K562 (cell line): Measurements from ENCODE around the gene TMEM271. TPM values are rescaled to one million over a fixed set of nuclear protein-coding genes. Genes with fewer than 3 reads are reported as not detected.

Source experiments
- ATAC-seq: fragments of 200-7000 bp; cut with Tn5 transposase; 3 replicates; pipeline ENCODE4 v1.9.1; 2020; ENCODE audit warnings: moderate library complexity
- BruUV-seq: library from RNA; stranded (reverse); fragments of 400-500 nt; replicated peaks from 2 replicates; lab custom pipeline; 2021; lab: Mats Ljungman, UMichigan
- CTCF ChIA-PET: fragments of 300-600 bp; formaldehyde crosslinking; extraction: SDS; loops from one replicate; lab custom pipeline; 2021; ENCODE audit warnings: low intra/inter-chr PET ratio; lab: Yijun Ruan, JAX
- POLR2A ChIA-PET: fragments of 300-600, 350-650 bp; sonication (Branson Sonifier 250); formaldehyde crosslinking; extraction: SDS; loops from one replicate; lab custom pipeline; 2021; ENCODE audit warnings: antibody characterized with exemption, inconsistent platforms; lab: Yijun Ruan, JAX
- DNase-seq, 4 experiments: peaks; one replicate each; pipeline versions ENCODE4 v3.0.0 to v3.0.0-alpha.2; 2011 to 2018; ENCODE audit warnings: low spot score in 3 of 4, mixed read lengths in 3 of 4; ENCODE audit errors: extremely low read depth in 1 of 4
- FAIRE-seq: peaks from 2 replicates; lab custom pipeline; 2011; peaks lifted over from hg19 to GRCh38; lab: Jason Lieb, UNC
- H2AFZ ChIP-seq: 2 replicates; pipeline ENCODE4 v1.6.0; 2011; ENCODE audit warnings: low read depth, low read length, control low read depth, inconsistent platforms
- H3K27ac ChIP-seq: fragments of 200-600 bp; 3 replicates; pipeline ENCODE4 v1.8.0; 2011; ENCODE audit warnings: low read depth, mild to moderate bottlenecking, control low read depth, inconsistent platforms, low read length, moderate library complexity, mixed read lengths; ENCODE audit errors: extremely low read depth
- H3K27me3 ChIP-seq, 2 experiments: fragments of 300-600 bp in 1 of 2; 2 replicates in 1 of 2; 3 replicates in 1 of 2; pipeline versions ENCODE4 v1.6.0 to v1.8.0; 2011; ENCODE audit warnings: inconsistent platforms in 2 of 2, low read length in 2 of 2, mild to moderate bottlenecking in 1 of 2, mixed read lengths in 1 of 2, moderate library complexity in 1 of 2; ENCODE audit not compliant: control insufficient read depth in 2 of 2, insufficient read depth in 2 of 2
- H3K36me3 ChIP-seq: fragments of 300-600 bp; 3 replicates; pipeline ENCODE4 v1.8.0; 2011; ENCODE audit warnings: mild to moderate bottlenecking, low read length, inconsistent platforms; ENCODE audit not compliant: control insufficient read depth, insufficient read depth
- H3K4me1 ChIP-seq, 2 experiments: fragments of 200-600 bp in 1 of 2; replicated peaks in 1 of 2; 2 replicates in 1 of 2; 3 replicates in 1 of 2; pipeline versions ENCODE4 v1.5.1 to v1.8.0; 2011; ENCODE audit warnings: inconsistent platforms in 2 of 2, low read length in 2 of 2, mild to moderate bottlenecking in 1 of 2, mixed read lengths in 1 of 2, moderate library complexity in 1 of 2; ENCODE audit not compliant: control insufficient read depth in 2 of 2, insufficient read depth in 2 of 2
- H3K4me2 ChIP-seq: 2 replicates; pipeline ENCODE4 v1.6.1; 2011; ENCODE audit warnings: low read length, control low read depth, inconsistent platforms, mixed read lengths; ENCODE audit not compliant: insufficient read depth
- H3K4me3 ChIP-seq: fragments of 200-600 bp; sonication (generic), shearing (Covaris generic); 2 replicates; pipeline ENCODE4 v1.5.1; 2016; ENCODE audit warnings: control low read depth, inconsistent platforms
- H3K79me2 ChIP-seq: fragments of 200-600 bp; 3 replicates; pipeline ENCODE4 v1.8.0; 2011; ENCODE audit warnings: low read length, inconsistent platforms; ENCODE audit not compliant: control insufficient read depth, insufficient read depth
- H3K9ac ChIP-seq, 2 experiments: 2 replicates each; pipeline versions ENCODE4 v1.6.0 to v1.6.1; 2011; ENCODE audit warnings: low read depth in 2 of 2, low read length in 2 of 2, control low read depth in 1 of 2, inconsistent platforms in 1 of 2, mild to moderate bottlenecking in 1 of 2, mixed read lengths in 1 of 2; ENCODE audit not compliant: insufficient read depth in 1 of 2
- H3K9me1 ChIP-seq: one replicate; pipeline ENCODE4 v1.6.0; 2011; ENCODE audit warnings: inconsistent platforms, mild to moderate bottlenecking, low read length, moderate library complexity; ENCODE audit not compliant: control insufficient read depth, insufficient read depth
- H3K9me3 ChIP-seq: replicated peaks from 2 replicates; pipeline ENCODE4 v1.5.1; 2011; ENCODE audit warnings: low read depth, low read length, inconsistent platforms; ENCODE audit not compliant: control insufficient read depth, insufficient read depth
- H4K20me1 ChIP-seq: replicated peaks from 2 replicates; pipeline ENCODE4 v1.6.1; 2011; ENCODE audit warnings: low read length, inconsistent platforms, mixed read lengths; ENCODE audit not compliant: control insufficient read depth, insufficient read depth
- CREB1 ChIP-seq, 2 experiments: sonication (generic) in 1 of 2; formaldehyde crosslinking in 1 of 2; IDR thresholded peaks; 2 replicates each; pipeline versions ENCODE4 v1.6.1 to v1.8.0; 2012 to 2022; ENCODE audit warnings: inconsistent platforms in 1 of 2, mild to moderate bottlenecking in 1 of 2, missing genetic modification reagents in 1 of 2, moderate library complexity in 1 of 2
- E2F6 ChIP-seq, 2 experiments: IDR thresholded peaks; 2 replicates each; pipeline ENCODE4 v1.6.1; 2011; ENCODE audit warnings: borderline replicate concordance in 1 of 2, control low read depth in 1 of 2, low read depth in 1 of 2, low read length in 1 of 2, mild to moderate bottlenecking in 1 of 2, mixed read lengths in 1 of 2, moderate library complexity in 1 of 2; ENCODE audit not compliant: insufficient read depth in 1 of 2, insufficient read length in 1 of 2, poor library complexity in 1 of 2, severe bottlenecking in 1 of 2; ENCODE audit errors: extremely low read depth in 1 of 2
- MXI1 ChIP-seq: IDR thresholded peaks from 2 replicates; pipeline ENCODE4 v1.6.1; 2011; ENCODE audit warnings: low read depth, mild to moderate bottlenecking, improper control_type of control experiment, low read length
- ZBTB40 ChIP-seq, 2 experiments: fragments of 450-650 bp in 1 of 2; sonication (generic) in 1 of 2; formaldehyde crosslinking in 1 of 2; IDR thresholded peaks; 2 replicates each; pipeline versions ENCODE4 v1.7.1 to v1.9.0; 2016 to 2022; ENCODE audit warnings: inconsistent platforms in 1 of 2, mild to moderate bottlenecking in 1 of 2, missing genetic modification reagents in 1 of 2
- WGBS: fragments of 100-300 bp; shearing (Covaris generic); methylation state at CpG from one replicate; pipeline ENCODE4 v1.1.6; 2016; ENCODE audit warnings: low coverage, mixed read lengths; ENCODE audit not compliant: insufficient coverage; ENCODE audit errors: missing lambda C conversion rate; 5-methylcytosine and 5-hydroxymethylcytosine counted together
- in situ Hi-C: fragments of 300-500 bp; cut with MboI; formaldehyde crosslinking; loops from 4 replicates; pipeline ENCODE4 v1.15.0; 2018; ENCODE audit warnings: inconsistent platforms, mixed read lengths
- intact Hi-C: fragments of 100-400 bp; cut with micrococcal nuclease; formaldehyde crosslinking; loops from 2 replicates; pipeline ENCODE4 v1.14.2; 2022
- polyA plus RNA-seq, 8 experiments: library from polyadenylated mRNA; depleted of rRNA in 4 of 8; stranded (reverse) in 5 of 8; unstranded in 3 of 8; fragments of >200 nt; fragmentation: Nextera tagmentation in 2 of 8; fragmentation: Illumina TruSeq in 1 of 8; extraction: Ambion mirVana in 2 of 8; extraction: Trizol in 1 of 8; gene quantifications; 2 replicates each; pipeline versions ENCODE4 v1.2.1 to v1.2.3, GENCODE V29; 2011 to 2014; ENCODE audit warnings: inconsistent platforms in 1 of 8, missing spikeins in 1 of 8
- total RNA-seq, 7 experiments: library from RNA; depleted of rRNA in 6 of 7; stranded (reverse); fragments of >200 nt in 6 of 7; fragmentation: Illumina TruSeq in 2 of 7; extraction: Trizol in 2 of 7; gene quantifications; 2 replicates each; pipeline versions ENCODE4 v1.2.1 to v1.2.3, GENCODE V29; 2011 to 2021; ENCODE audit warnings: low replicate concordance in 1 of 7

TMEM271 gene
- total and polyA plus RNA-seq, 9 of the 15 experiments (the other 6 are each of a cell fraction or from before 2014, with no cell fraction given) = not detected

GRCh38 chr4:608236-608635 is 32.1 kb upstream of the TMEM271 start:
- TF ChIP-seq CREB1 (IDR thresholded peaks at IDR 0.05) (no peak), CREB1 (CRISPR knock-in tag; IDR thresholded peaks at IDR 0.05) (no peak), MXI1 (no peak), ZBTB40 (IDR thresholded peaks at IDR 0.05) (no peak), ZBTB40 (CRISPR knock-in tag; IDR thresholded peaks at IDR 0.05) (no peak), E2F6 (IDR thresholded peaks at IDR 0.05; ENCODE audit: borderline replicate concordance in 1 of 2, extremely low read depth in 1 of 2, insufficient read depth in 1 of 2, insufficient read length in 1 of 2, low read depth in 1 of 2, low read length in 1 of 2, poor library complexity in 1 of 2, severe bottlenecking in 1 of 2) (no peak)
- no TSS peak for BruUV-seq
- ChIA-PET CTCF (no interaction called here), POLR2A (no interaction called here)
- H3K27me3 ChIP-seq = peaks cover 6 to 45% of the 10 kb centered on the region in 2 experiments; a peak in 3 of 5 replicates
- in situ Hi-C loops (no loop called here), intact Hi-C loops (no loop called here)
- no peaks in the 10 kb centered on the region for H3K79me2 ChIP-seq
- no peak overlapping the region for H2AFZ ChIP-seq
- 0% methylated on average over 7 of the region's 7 CpGs for WGBS
- peaks cover 0 to 3% of the 10 kb centered on the region in 2 experiments; a peak in 1 of 5 replicates for H3K4me1 ChIP-seq
- no peaks in the 10 kb centered on the region for H3K9me1 ChIP-seq
- H3K4me2 ChIP-seq = no peak overlapping the region
- DNase-seq (no peak), FAIRE-seq (no peak), ATAC-seq (no peak)
- H3K9ac ChIP-seq = no peak overlapping the region
- no peaks in the 10 kb centered on the region; the same call in 1 of the 2 replicates for H3K9me3 ChIP-seq
- H3K4me3 ChIP-seq = no peak overlapping the region
- H4K20me1 ChIP-seq = no peaks in the 10 kb centered on the region
- no peak overlapping the region for H3K27ac ChIP-seq
- H3K36me3 ChIP-seq = no peaks in the 10 kb centered on the region
